Peyer's patch (tissue), 4 donors: ENCODE data around the gene VPREB3. TPM values are rescaled to one million over a fixed set of nuclear protein-coding genes. Genes with fewer than 3 reads are reported as not detected.

Source experiments
- DNase-seq, 3 donors: peaks; one replicate each; pipeline ENCODE4 v3.0.0-alpha.2; 2017 to 2019
- H3K27ac ChIP-seq, 4 donors: fragments of 200-600 bp; sonication (generic); one replicate each; pipeline ENCODE4 v1.5.1; 2016 to 2019
- H3K27me3 ChIP-seq, 2 donors: fragments of 200-600 bp; sonication (generic); one replicate each; pipeline ENCODE4 v1.5.1; 2019
- H3K36me3 ChIP-seq, 3 donors: fragments of 200-600 bp; sonication (generic); one replicate each; pipeline ENCODE4 v1.5.1; 2016 to 2019
- H3K4me1 ChIP-seq, 4 donors: fragments of 200-600 bp; sonication (generic); one replicate each; pipeline ENCODE4 v1.5.1; 2016 to 2019
- H3K4me3 ChIP-seq, 4 donors: fragments of 200-600 bp; sonication (generic); 1 replicate in 3 of 4; 2 replicates in 1 of 4; pipeline ENCODE4 v1.5.1; 2016 to 2019; ENCODE audit warnings: mild to moderate bottlenecking in 1 of 4
- H3K9me3 ChIP-seq, 4 donors: fragments of 200-600 bp; sonication (generic); one replicate each; pipeline ENCODE4 v1.5.1; 2016 to 2019; ENCODE audit warnings: mild to moderate bottlenecking in 1 of 4
- CTCF ChIP-seq, 6 experiments: fragments of 450-650 bp in 4 of 6; fragments of 200-600 bp in 2 of 6; sonication (generic) in 1 of 6; IDR thresholded peaks; one replicate each; pipeline ENCODE4 v1.5.1; 2017 to 2019; ENCODE audit warnings: antibody characterized with exemption in 6 of 6, mild to moderate bottlenecking in 3 of 6, moderate library complexity in 1 of 6
- POLR2A ChIP-seq, 2 donors: fragments of 450-650 bp; IDR thresholded peaks; one replicate each; pipeline ENCODE4 v1.5.1; 2017; ENCODE audit warnings: antibody characterized with exemption in 2 of 2, mild to moderate bottlenecking in 2 of 2, moderate library complexity in 2 of 2
- total RNA-seq, 4 donors: library from RNA; depleted of rRNA; stranded (reverse); fragments of >200 nt; gene quantifications; one replicate each; pipeline ENCODE4 v1.1.0, GENCODE V29; 2016

VPREB3 gene
- total RNA-seq, 4 donors from 2014 or later: 29.7 TPM; not detected in 3

DNA sequence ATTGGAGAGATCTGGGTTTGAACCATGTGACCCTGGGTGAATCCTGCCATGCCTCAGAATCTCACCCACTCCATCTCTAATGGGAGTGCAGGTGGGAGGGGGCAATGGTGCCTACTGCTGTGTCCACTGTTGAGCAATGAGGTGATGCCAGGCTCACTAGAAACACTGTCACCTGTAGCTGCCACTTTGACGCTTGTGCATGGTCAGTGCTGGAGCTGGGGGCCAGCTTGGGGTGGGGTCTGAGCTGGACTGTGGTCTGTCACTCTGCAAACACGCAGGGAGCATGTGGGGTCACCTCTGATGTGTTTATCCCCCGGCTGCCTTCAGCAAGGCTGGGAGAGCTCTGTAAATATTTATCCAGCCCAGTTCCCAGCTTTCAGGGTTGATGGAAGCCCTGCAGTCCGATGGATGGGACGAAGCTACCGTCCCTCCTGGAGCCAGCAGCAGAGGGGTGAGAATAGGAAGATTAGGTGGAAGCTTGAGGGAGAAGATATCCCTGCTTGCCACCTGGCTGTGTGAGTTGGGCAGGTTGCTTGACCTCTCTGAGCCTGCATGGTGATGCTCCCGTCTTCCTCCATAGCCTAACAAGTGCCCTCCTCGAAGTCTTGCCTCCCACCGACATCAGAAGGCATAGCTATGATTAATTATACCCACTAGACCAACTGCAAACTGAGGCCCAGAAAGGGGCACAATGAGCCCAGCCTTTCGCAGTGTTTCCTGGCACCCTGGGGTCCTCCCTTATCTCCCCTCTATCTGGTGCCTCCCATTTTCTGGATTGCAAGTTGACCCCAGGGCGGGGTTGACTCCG is 20.1 kb upstream of the VPREB3 start:
- Histone ChIP-seq H3K4me3 (no peak overlapping the region), H3K9me3 (no peaks in the 10 kb centered on the region), H3K27me3 (no peaks in the 10 kb centered on the region), H3K36me3 (no peaks in the 10 kb centered on the region), H3K4me1 (peaks cover 0 to 32% (median 16%) of the 10 kb centered on the region in 4 donors), H3K27ac (no peak overlapping the region)
- no peak for DNase-seq
- TF ChIP-seq POLR2A (IDR thresholded peaks at IDR 0.05) (no peak), CTCF (IDR thresholded peaks at IDR 0.05) (no peak)

DNA sequence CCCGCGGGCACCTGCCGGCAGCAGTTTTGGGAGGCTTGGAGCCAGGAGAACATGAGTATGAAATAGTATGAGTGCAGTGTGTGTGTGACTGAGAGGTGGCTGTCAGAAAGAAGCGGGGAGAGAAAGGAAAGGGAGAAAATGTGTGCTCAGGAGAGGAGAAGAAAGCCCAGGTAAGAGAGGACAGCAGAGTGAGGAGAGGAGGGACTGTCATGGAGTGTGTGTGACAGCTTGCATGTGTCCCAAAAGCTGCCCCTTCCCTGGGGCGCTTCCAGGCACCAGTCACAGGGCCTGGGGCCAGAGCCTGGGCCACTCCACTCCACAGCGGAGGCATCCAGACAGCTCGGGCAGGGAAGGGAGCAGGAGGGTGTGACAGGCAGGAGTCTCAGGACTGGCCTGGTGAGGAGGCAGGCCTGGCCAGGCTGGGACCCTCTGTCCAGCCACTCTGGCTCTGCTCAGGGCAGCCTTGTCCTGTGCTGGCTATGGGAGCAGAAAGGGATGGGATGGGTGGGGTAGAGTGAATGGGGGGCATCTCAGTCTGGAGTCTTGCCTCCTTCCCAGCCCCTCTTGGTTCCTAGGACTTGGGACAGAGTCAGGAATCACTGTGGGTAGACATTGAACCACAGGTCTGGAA is 19.4 kb upstream of the VPREB3 start:
- Histone ChIP-seq H3K27ac (peak overlapping the region in 1 of 4 donors; percentile 77), H3K9me3 (no peaks in the 10 kb centered on the region)
- DNase-seq: no peak

DNA sequence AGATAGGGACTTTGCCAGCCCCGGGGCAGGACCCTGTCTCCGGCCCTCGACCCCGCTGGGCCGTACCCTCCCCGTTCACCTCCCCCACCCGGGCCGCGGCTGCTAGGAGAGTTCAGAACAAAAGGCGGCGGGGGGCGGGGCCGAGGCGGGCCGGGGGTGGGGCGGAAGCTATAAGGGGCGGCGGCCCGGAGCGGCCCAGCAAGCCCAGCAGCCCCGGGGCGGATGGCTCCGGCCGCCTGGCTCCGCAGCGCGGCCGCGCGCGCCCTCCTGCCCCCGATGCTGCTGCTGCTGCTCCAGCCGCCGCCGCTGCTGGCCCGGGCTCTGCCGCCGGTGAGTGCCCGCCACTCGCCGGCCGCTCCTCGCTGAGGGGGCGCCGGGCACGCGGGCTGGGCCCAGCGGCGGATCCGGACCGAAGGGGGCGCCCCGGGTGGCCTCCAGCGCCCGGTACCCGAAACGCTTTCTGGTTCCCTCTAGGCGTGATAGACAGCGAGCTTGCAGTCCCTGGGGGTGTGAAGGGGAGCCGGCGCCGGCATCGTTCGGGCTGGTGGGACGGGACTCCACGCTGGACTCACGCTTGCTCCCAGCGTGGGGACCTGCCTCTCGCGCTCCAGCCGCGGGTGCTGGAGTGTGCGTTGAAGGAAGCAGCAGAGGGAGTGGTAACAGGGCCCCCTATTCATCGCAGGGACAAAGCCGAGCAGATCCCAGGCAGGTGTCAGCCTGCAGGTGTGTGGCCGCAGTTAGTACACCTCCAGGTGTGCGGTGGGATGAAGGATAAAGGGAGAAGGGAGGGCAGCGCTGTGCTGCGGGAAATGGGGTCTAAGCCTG is 18.6 kb upstream of the VPREB3 start, which contains the start of gene MMP11:
Gene MMP11, plus strand, starts transcription at position 201 of the 825 bp plus-strand sequence. Its CDS starts 22 bp downstream, at position 223.
- Histone ChIP-seq H3K27me3 (no peaks in the 10 kb centered on the region), H3K4me1 (peaks cover 0 to 41% (median 23%) of the 10 kb centered on the region in 4 donors), H3K36me3 (no peaks in the 10 kb centered on the region), H3K9me3 (no peaks in the 10 kb centered on the region), H3K4me3 (peak within 1 kb of the TSS; percentile 35 to 65 (median 55)), H3K27ac (peak within 1 kb of the TSS; percentile 25 to 77 (median 44))
- peak in 1 of 6 experiments; percentile 7 for TF ChIP-seq CTCF (IDR thresholded peaks at IDR 0.05)
- TF ChIP-seq POLR2A (IDR thresholded peaks at IDR 0.05): no peak
- DNase-seq: peak; percentile 77 to 82 (median 79)

More for the DNA sequence above, 19.4 kb upstream of the VPREB3 start:
- Histone ChIP-seq H3K4me3 (peak overlapping the region in 2 of 4 donors; percentile 55 to 65), H3K4me1 (peaks cover 0 to 39% (median 20%) of the 10 kb centered on the region in 4 donors), H3K27me3 (no peaks in the 10 kb centered on the region), H3K36me3 (no peaks in the 10 kb centered on the region)
- TF ChIP-seq CTCF (IDR thresholded peaks at IDR 0.05) (no peak), POLR2A (IDR thresholded peaks at IDR 0.05) (no peak)

GRCh38 chr22:23772315-23772648 is 18.1 kb upstream of the VPREB3 start:
- no peaks in the 10 kb centered on the region for H3K27me3 ChIP-seq
- H3K27ac ChIP-seq: peak overlapping the region; percentile 25 to 77 (median 44)
- peaks cover 0 to 41% (median 24%) of the 10 kb centered on the region in 4 donors for H3K4me1 ChIP-seq
- no peaks in the 10 kb centered on the region for H3K36me3 ChIP-seq
- no peak for DNase-seq
- TF ChIP-seq POLR2A (IDR thresholded peaks at IDR 0.05) (no peak), CTCF (IDR thresholded peaks at IDR 0.05) (no peak)
- H3K9me3 ChIP-seq: no peaks in the 10 kb centered on the region
- peak overlapping the region; percentile 35 to 65 (median 55) for H3K4me3 ChIP-seq

DNA sequence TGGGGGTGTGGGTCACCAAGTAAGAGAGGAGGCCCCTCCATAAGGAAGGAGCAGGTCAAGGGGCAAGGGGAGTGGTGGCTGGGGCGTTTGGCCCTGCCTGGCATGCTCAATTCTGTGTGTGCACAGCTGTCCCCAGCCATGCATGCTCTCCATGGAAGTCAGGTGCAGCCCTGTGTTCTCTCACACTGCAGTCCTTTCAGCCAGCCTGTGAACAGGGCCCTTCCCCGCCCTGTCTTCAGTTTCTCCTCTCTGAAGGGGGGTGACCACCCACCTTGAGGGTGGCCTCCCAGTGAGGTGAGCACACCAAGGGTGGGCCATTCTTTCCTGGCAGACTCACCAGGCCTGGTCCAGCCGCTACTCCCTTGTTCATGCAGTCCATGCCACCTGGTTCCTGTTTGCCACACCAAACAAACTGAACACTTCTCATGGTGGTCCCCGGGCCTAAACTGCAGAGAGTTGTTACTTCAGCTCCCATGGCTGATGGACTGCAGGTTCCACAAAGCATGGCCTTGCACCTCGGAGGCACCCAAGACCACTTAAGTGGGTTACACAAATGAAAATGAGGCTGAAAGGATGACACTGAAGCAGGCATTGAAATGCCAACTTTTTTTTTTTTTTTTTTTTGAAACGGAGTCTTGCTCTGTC is 15.2 kb upstream of the VPREB3 start:
- DNase-seq: no peak
- TF ChIP-seq CTCF (IDR thresholded peaks at IDR 0.05) (no peak), POLR2A (IDR thresholded peaks at IDR 0.05) (no peak)
- H3K27me3 ChIP-seq: no peaks in the 10 kb centered on the region
- H3K27ac ChIP-seq: peak overlapping the region in 1 of 4 donors; percentile 94
- no peaks in the 10 kb centered on the region for H3K9me3 ChIP-seq
- H3K36me3 ChIP-seq: peaks cover 0 to 11% (median 0%) of the 10 kb centered on the region in 3 donors
- peaks cover 0 to 59% (median 29%) of the 10 kb centered on the region in 4 donors for H3K4me1 ChIP-seq
- H3K4me3 ChIP-seq: no peak overlapping the region
